Measurements from ENCODE around the gene SDC1. TPM values are rescaled to one million over a fixed set of nuclear protein-coding genes. Genes with fewer than 3 reads are reported as not detected.
A peak's percentile ranks its signal among the peaks of the same experiment; 100 is the strongest.

Gene SDC1
- total and polyA plus RNA-seq, 8 donors: 88.9 to 278 (median 117) TPM

DNA sequence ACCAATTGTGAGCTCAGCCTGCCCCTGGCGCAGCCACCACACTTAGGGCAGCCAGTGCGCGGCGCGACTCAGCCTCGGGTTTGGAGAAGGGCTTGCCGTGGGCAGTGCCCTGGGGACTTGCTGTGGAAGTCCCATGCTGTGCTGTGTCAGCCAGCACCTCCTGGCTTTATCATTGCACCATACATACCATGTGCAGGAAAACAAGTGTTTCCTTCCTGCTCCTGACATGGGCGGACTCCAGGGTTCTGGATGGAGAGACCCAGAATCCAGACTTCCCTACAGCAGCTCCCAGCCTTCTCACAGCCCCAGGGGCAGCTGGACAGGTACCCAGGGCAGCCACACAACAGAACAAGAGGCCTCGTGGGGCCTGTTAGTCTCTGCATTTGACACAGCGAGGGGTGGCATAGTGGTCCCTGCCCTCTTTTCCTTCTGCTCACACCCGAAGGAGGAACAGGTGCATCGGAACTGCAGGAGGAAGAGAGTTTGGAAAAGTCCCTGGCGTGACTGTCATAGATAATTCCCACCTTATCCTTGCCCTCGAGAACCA is 54.2 kb downstream of the SDC1 start:
- no peak overlapping the region for H3K4me3 ChIP-seq
- no peaks in the 10 kb centered on the region for H3K27me3 ChIP-seq
- H3K9me3 ChIP-seq: no peaks in the 10 kb centered on the region
- no peak for TF ChIP-seq CTCF (IDR thresholded peaks at IDR 0.05)
- DNase-seq (peak in 1 of 4 donors; percentile 58), ATAC-seq (no peak)
- H3K36me3 ChIP-seq: no peaks in the 10 kb centered on the region
- intact Hi-C loops (cut with DNase I): no loop called here
- H3K27ac ChIP-seq: no peak overlapping the region
- H3K4me1 ChIP-seq: no peaks in the 10 kb centered on the region

DNA sequence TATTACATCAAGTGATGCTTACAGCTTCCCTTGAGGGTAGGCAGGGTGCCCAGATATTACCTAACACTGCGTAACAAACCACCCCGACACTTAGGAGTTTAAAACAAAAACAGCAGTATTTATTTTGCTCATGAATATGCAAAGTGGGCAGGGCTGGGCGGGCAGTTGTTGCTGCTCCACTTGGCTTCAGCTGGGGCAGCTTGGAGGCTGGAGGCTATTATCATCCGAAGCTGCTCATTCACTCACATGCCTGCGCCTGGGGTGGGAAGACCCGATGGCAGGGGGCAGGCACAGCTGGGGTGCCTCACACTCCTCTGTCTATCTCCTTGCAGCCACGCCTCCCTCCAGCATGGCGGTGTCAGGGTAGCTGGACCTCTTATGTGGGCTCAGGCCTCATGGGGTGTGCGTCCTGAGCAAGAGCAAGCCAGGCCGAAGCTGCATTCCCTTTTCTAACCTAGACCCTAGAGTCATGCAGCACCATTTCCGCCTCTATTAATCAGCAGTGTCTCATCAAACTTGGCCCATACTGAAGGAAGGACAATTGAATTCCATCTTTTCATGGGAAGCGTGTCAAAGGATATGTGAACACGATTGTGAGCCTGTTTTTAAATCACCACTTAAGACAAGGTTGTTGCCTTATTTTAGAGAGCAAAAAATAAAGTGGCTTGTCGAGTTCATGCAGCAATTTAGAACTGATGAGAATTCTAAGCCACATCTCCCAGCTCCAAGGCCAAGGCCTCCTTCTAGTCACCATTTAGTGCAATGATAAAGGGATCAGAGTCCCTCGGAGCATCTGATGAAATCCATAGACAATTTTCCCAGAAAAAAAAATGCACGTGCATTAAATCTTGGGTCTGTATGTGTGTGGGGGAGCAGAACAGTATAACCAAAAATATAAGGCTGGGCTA is 54.9 kb downstream of the SDC1 start:
- no peak overlapping the region for H3K27ac ChIP-seq
- no peaks in the 10 kb centered on the region for H3K27me3 ChIP-seq
- no peak overlapping the region for H3K4me3 ChIP-seq
- DNase-seq (peak in 1 of 4 donors; percentile 53), ATAC-seq (peak; percentile 5)
- H3K4me1 ChIP-seq: no peaks in the 10 kb centered on the region
- H3K36me3 ChIP-seq: no peaks in the 10 kb centered on the region
- intact Hi-C loops (cut with DNase I): no loop called here
- H3K9me3 ChIP-seq: no peaks in the 10 kb centered on the region
- no peak for TF ChIP-seq CTCF (IDR thresholded peaks at IDR 0.05)

DNA sequence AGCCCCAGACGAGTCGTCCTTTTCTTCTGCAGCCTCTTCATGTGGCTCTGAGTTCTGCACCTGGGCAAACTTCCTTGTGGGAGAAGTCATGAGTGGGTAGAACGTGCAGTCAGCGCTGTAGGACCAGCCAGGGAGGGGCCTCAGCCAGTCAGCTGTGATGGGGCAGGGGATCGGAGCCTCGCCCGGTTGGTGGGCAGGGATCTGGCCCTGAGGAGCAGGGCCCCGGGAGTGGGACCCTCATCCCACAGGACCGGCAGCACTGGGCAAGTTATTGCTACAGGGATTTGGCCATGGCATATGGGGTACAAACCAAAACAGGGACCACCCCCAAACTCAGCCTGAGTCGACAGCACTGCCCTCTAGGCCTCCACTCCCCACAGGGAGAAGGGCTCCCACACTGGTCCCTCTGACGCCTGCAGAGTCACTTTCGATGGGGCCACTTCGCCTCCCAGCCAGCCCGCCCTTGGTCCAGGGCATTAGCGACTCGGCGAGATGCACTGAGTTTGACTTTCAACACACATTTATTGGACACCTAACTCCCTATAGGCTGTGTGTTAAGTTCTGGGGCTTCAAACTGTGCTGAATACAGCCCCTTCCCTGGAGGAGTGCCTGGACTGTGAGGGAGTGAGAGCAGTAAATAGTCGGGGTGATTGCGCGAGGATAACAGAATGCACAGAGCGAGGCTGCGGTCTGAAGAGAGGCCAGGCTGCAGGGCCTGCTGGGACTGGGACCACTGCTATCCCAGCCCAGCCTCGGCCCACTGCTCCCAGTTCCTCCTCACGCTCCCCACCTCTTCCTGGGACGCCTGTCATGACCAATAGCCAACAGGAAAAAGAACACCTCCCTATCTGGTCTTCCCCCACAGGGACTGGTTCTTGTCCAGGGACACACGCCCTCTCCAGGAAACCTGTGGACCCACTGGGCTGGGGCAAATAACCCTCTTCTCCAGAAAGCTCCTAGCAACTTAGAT is 55.9 kb downstream of the SDC1 start:
- intact Hi-C loops (cut with DNase I): no loop called here
- Histone ChIP-seq H3K27ac (no peak overlapping the region), H3K4me3 (no peak overlapping the region), H3K9me3 (no peaks in the 10 kb centered on the region), H3K27me3 (no peaks in the 10 kb centered on the region), H3K36me3 (no peaks in the 10 kb centered on the region), H3K4me1 (no peaks in the 10 kb centered on the region)
- ATAC-seq (no peak), DNase-seq (no peak)
- no peak for TF ChIP-seq CTCF (IDR thresholded peaks at IDR 0.05)

DNA sequence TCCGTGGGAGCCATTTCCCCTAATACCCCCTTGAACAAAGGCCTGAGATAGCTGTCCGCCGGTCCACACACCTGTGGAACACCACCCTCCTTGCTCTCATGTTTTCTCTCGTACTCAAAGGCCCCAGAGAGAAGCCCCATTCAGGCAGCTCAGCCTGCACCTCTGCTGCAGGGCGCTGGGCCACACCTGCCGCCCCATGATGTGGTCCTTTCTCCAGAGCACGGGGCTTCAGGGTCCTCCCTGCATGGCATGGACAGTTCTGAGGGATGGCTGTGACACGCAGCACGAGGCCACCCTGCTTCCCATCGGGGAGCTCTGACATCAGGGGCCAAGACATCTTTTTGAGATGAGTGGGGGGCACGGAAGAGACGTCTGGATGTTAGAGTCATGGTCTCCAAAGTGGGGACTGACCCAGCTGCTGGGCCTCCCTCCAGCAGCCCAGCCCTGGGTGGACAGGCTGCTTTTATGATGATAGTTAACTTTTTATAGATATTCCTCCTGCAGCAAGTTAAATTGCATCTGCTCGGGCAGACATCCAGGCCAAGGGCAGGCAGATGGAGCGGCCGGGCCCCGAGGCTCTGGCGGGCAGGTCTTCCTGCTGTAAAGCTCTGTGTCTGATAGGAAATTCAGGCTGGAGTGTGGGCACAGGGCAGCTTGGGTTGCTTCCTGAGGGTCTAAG is 56.7 kb downstream of the SDC1 start:
- no peak for ATAC-seq
- H3K4me3 ChIP-seq: no peak overlapping the region
- peak in 1 of 4 donors; percentile 45 for DNase-seq
- H3K36me3 ChIP-seq: no peaks in the 10 kb centered on the region
- intact Hi-C loops (cut with DNase I): no loop called here
- H3K4me1 ChIP-seq: no peaks in the 10 kb centered on the region
- H3K27ac ChIP-seq: no peak overlapping the region
- no peaks in the 10 kb centered on the region for H3K27me3 ChIP-seq
- H3K9me3 ChIP-seq: no peaks in the 10 kb centered on the region
- no peak for TF ChIP-seq CTCF (IDR thresholded peaks at IDR 0.05)

All from left lung (tissue), 10 donors.